ENCODE measurements around the gene XKR7. TPM values are rescaled to one million over a fixed set of nuclear protein-coding genes. Genes with fewer than 3 reads are reported as not detected.

Gene XKR7
- total and polyA plus RNA-seq, 10 of the 15 experiments (the other 5 are each of a cell fraction or from before 2014, with no cell fraction given), result not detected

GRCh38 chr20:31918466-31919105 lies 49.4 kb upstream of the XKR7 start (continued):
- no peak for TF ChIP-seq BCLAF1 (IDR thresholded peaks at IDR 0.05)
- TF ChIP-seq WRNIP1 (IDR thresholded peaks at IDR 0.05; ENCODE audit: borderline replicate concordance, low read depth, low read length), result no peak
- TF ChIP-seq IKZF1 (conservative IDR thresholded peaks at IDR 0.05), result 0 out of 2 replicates have a peak, but pooled peaks have one; percentile 11
- no peak for TF ChIP-seq ATF3 (IDR thresholded peaks at IDR 0.05; ENCODE audit: borderline replicate concordance, extremely low read depth, low read depth, low read length)
- no peak for TF ChIP-seq TCF12 (IDR thresholded peaks at IDR 0.05; ENCODE audit: low read depth, low read length)

- BruUV-seq (replicated peaks), result no TSS peak
- WGBS (ENCODE audit: insufficient coverage, insufficient replicate concordance, low lambda C conversion rate, missing lambda C conversion rate), result 46% methylated on average over 6 of the region's 6 CpGs
- TF ChIP-seq KDM1A (IDR thresholded peaks at IDR 0.05; ENCODE audit: borderline replicate concordance), result no peak
- TF ChIP-seq STAT1 (conservative IDR thresholded peaks at IDR 0.05), result no peak
- no peak for TF ChIP-seq HSF1 (IDR thresholded peaks at IDR 0.05; ENCODE audit: low read depth, low read length)
- TF ChIP-seq BHLHE40 (IDR thresholded peaks at IDR 0.05; ENCODE audit: borderline replicate concordance in 1 of 2, low read depth in 2 of 2, low read length in 1 of 2), result no peak
- no peak for TF ChIP-seq MYC (IDR thresholded peaks at IDR 0.05; ENCODE audit: insufficient read depth, insufficient read length, insufficient replicate concordance, low read length, severe bottlenecking)
- no peak for TF ChIP-seq SRF (IDR thresholded peaks at IDR 0.05; ENCODE audit: low read depth in 2 of 2, low read length in 2 of 2)
- TF ChIP-seq EZH2 (IDR thresholded peaks at IDR 0.05; ENCODE audit: borderline replicate concordance, control insufficient read depth, low read depth, low read length), result no peak
- no peak for TF ChIP-seq IRF4 (IDR thresholded peaks at IDR 0.05; ENCODE audit: low read depth, low read length)
- no peak for TF ChIP-seq ELK1 (IDR thresholded peaks at IDR 0.05; ENCODE audit: low read depth, low read length)
Measured at GRCh38 chr20:31919410-31920155, 48.4 kb upstream of the XKR7 start.

More at GRCh38 chr20:31919410-31920155, 48.4 kb upstream of the XKR7 start:
- H3K9ac ChIP-seq (ENCODE audit: control insufficient read depth, insufficient read depth, low read length), result no peak overlapping the region
- H3K36me3 ChIP-seq (ENCODE audit: control insufficient read depth in 2 of 2, insufficient read depth in 2 of 2, low read length in 1 of 2), result no peaks in the 10 kb centered on the region
- DNase-seq (ENCODE audit: low read depth, low spot score) (no peak), FAIRE-seq (no peak), ATAC-seq (no peak)
- H4K20me1 ChIP-seq (ENCODE audit: control insufficient read depth, insufficient read depth), result no peaks in the 10 kb centered on the region
- no peak overlapping the region for H2AFZ ChIP-seq (ENCODE audit: control insufficient read depth, low read depth, low read length)
- ChIA-PET POLR2A (interaction anchor here (0.6 to 3.2 kb wide), 4 partner anchors 24 to 52 kb away, joined by 3 to 16 read pairs (median 4); no protein-coding TSS in a partner anchor), RAD21 (ENCODE audit: unreplicated experiment) (interaction anchor here (0.8 to 3.5 kb wide), 8 partner anchors 10 to 67 kb away, joined by 3 to 17 read pairs (median 4); partner anchors contain the start of gene PDRG1), SMC1A (ENCODE audit: uncharacterized antibody, unreplicated experiment) (interaction anchor here (0.6 to 3.7 kb wide), 11 partner anchors 23 to 181 kb away, joined by 3 to 19 read pairs (median 4); partner anchors contain the start of gene PDRG1), CTCF (interaction anchor here (0.6 to 3.8 kb wide), 14 partner anchors 11 to 432 kb away, joined by 3 to 23 read pairs (median 4); partner anchors contain the start of gene PDRG1)
- no peak overlapping the region for H3K27ac ChIP-seq (ENCODE audit: control insufficient read depth, insufficient read depth)
- in situ Hi-C loops (cut with MboI), result no loop called here
- H3K27me3 ChIP-seq (replicated peaks in 1 of 2; ENCODE audit: control insufficient read depth in 2 of 2, insufficient read depth in 2 of 2, low read length in 1 of 2), result no peaks in the 10 kb centered on the region
- H3K4me2 ChIP-seq (ENCODE audit: control insufficient read depth, insufficient read depth), result no peak overlapping the region
- no peaks in the 10 kb centered on the region for H3K79me2 ChIP-seq (ENCODE audit: control insufficient read depth, insufficient read depth, low read length)
- H3K9me3 ChIP-seq (replicated peaks; ENCODE audit: control insufficient read depth, insufficient read depth, low read length), result no peaks in the 10 kb centered on the region
- no peak overlapping the region for H3K4me3 ChIP-seq
- intact Hi-C loops (cut with micrococcal nuclease; ENCODE audit: unreplicated experiment), result no loop called here
- H3K4me1 ChIP-seq (ENCODE audit: control insufficient read depth, insufficient read depth, low read length), result peaks cover 11% of the 10 kb centered on the region

Data from GM12878 (cell line).